ENCODE measurements around the gene BSN.

Gene BSN

DNA sequence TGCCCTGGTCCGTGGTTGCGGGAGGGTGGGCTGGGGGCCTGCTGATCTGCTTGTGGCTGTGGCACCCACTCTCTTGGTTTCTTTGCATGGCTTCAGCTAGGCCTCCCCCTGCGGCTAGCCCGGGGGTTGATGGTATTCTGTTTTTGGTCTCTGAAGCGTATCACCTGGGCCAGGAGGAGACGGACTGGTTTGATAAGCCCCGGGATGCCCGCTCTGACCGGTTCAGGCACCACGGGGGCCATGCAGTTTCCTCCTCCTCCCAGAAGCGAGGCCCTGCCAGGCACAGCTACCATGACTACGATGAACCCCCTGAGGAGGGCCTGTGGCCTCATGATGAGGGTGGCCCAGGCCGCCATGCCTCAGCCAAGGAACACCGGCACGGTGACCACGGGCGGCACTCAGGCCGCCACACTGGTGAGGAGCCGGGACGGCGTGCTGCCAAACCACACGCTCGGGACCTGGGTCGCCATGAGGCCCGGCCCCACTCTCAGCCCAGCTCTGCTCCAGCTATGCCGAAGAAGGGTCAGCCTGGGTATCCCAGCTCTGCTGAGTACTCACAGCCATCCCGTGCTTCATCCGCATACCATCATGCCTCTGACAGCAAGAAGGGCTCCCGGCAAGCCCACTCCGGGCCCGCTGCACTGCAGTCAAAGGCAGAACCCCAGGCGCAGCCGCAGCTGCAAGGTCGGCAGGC, 108.6 kb downstream of the BSN start:
- Histone ChIP-seq H2AFZ (ENCODE audit: low read depth, low read length, severe bottlenecking) (no peak overlapping the region), H3K9me2 (replicated peaks; ENCODE audit: insufficient read depth, low read length) (no peaks in the 10 kb centered on the region), H3K9me3 (ENCODE audit: insufficient read depth, low read length) (no peaks in the 10 kb centered on the region), H3K79me2 (ENCODE audit: insufficient read depth, low read length) (no peaks in the 10 kb centered on the region), H3K36me3 (ENCODE audit: low read length) (no peaks in the 10 kb centered on the region), H3K4me2 (ENCODE audit: low read depth, low read length, poor library complexity, severe bottlenecking) (no peak overlapping the region), H3F3A (ENCODE audit: insufficient read depth) (no peaks in the 10 kb centered on the region), H3K27me3 (ENCODE audit: low read length) (no peaks in the 10 kb centered on the region), H4K20me1 (ENCODE audit: low read depth, low read length) (no peaks in the 10 kb centered on the region), H3K27ac (ENCODE audit: low read depth, low read length) (no peak overlapping the region), H3K4me3 (ENCODE audit: insufficient read depth, low read length, poor library complexity, severe bottlenecking) (no peak overlapping the region), H3K9ac (ENCODE audit: low read length) (no peak overlapping the region)
- TF ChIP-seq CTCF (IDR thresholded peaks at IDR 0.05; ENCODE audit: insufficient read depth, low read length, poor library complexity, severe bottlenecking) (no peak), EZH2phosphoT487 (conservative IDR thresholded peaks at IDR 0.05; ENCODE audit: low read length) (no peak)

GRCh38 chr3:49663831-49664230, 109.6 kb downstream of the BSN start:
- no peak overlapping the region for H3K4me2 ChIP-seq (ENCODE audit: low read depth, low read length, poor library complexity, severe bottlenecking)
- no peak overlapping the region for H3K4me3 ChIP-seq (ENCODE audit: insufficient read depth, low read length, poor library complexity, severe bottlenecking)
- H3F3A ChIP-seq (ENCODE audit: insufficient read depth): no peaks in the 10 kb centered on the region
- no peaks in the 10 kb centered on the region for H3K79me2 ChIP-seq (ENCODE audit: insufficient read depth, low read length)
- H3K27ac ChIP-seq (ENCODE audit: low read depth, low read length): no peak overlapping the region
- H3K9me3 ChIP-seq (ENCODE audit: insufficient read depth, low read length): no peaks in the 10 kb centered on the region
- H2AFZ ChIP-seq (ENCODE audit: low read depth, low read length, severe bottlenecking): no peak overlapping the region
- no peaks in the 10 kb centered on the region for H3K36me3 ChIP-seq (ENCODE audit: low read length)
- H3K9ac ChIP-seq (ENCODE audit: low read length): no peak overlapping the region
- no peaks in the 10 kb centered on the region for H3K27me3 ChIP-seq (ENCODE audit: low read length)
- H3K9me2 ChIP-seq (replicated peaks; ENCODE audit: insufficient read depth, low read length): no peaks in the 10 kb centered on the region
- no peak for TF ChIP-seq CTCF (IDR thresholded peaks at IDR 0.05; ENCODE audit: insufficient read depth, low read length, poor library complexity, severe bottlenecking)
- no peak for TF ChIP-seq EZH2phosphoT487 (conservative IDR thresholded peaks at IDR 0.05; ENCODE audit: low read length)
- H4K20me1 ChIP-seq (ENCODE audit: low read depth, low read length): no peaks in the 10 kb centered on the region

DNA sequence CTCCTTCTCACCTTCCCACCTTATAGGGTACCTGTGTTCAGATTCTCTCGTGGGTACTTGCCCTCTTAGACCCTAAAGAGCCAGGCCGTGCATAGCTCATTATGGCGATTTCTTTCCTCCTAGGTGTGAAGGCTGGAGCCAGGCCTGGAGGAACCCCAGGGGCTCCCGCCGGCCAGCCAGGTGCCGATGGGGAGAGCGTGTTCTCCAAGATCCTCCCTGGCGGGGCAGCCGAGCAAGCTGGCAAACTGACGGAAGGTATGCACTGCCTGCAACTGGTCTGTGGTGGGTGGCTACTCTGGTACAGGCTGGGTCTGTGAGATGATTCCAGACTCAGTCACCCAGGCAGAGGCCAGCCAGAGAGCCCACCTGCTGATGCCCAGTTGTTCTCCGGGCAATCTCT, 110.0 kb downstream of the BSN start:
- no peak overlapping the region for H3K9ac ChIP-seq (ENCODE audit: low read length)
- no peak overlapping the region for H3K27ac ChIP-seq (ENCODE audit: low read depth, low read length)
- H3K36me3 ChIP-seq (ENCODE audit: low read length): no peaks in the 10 kb centered on the region
- no peak overlapping the region for H2AFZ ChIP-seq (ENCODE audit: low read depth, low read length, severe bottlenecking)
- H4K20me1 ChIP-seq (ENCODE audit: low read depth, low read length): no peaks in the 10 kb centered on the region
- H3K79me2 ChIP-seq (ENCODE audit: insufficient read depth, low read length): no peaks in the 10 kb centered on the region
- H3K4me3 ChIP-seq (ENCODE audit: insufficient read depth, low read length, poor library complexity, severe bottlenecking): no peak overlapping the region
- no peak overlapping the region for H3K4me2 ChIP-seq (ENCODE audit: low read depth, low read length, poor library complexity, severe bottlenecking)
- H3K9me3 ChIP-seq (ENCODE audit: insufficient read depth, low read length): no peaks in the 10 kb centered on the region
- no peaks in the 10 kb centered on the region for H3K9me2 ChIP-seq (replicated peaks; ENCODE audit: insufficient read depth, low read length)
- TF ChIP-seq CTCF (IDR thresholded peaks at IDR 0.05; ENCODE audit: insufficient read depth, low read length, poor library complexity, severe bottlenecking): no peak
- no peak for TF ChIP-seq EZH2phosphoT487 (conservative IDR thresholded peaks at IDR 0.05; ENCODE audit: low read length)
- no peaks in the 10 kb centered on the region for H3F3A ChIP-seq (ENCODE audit: insufficient read depth)
- no peaks in the 10 kb centered on the region for H3K27me3 ChIP-seq (ENCODE audit: low read length)

All from SU-DHL-6 (cell line).